Mammary epithelial cell (primary cell): ENCODE results near the gene PLA2G4E.

Experiments used
- CTCF ChIP-seq, 2 donors: IDR thresholded peaks in 1 of 2; conservative IDR thresholded peaks in 1 of 2; 2 replicates each; pipeline ENCODE4 v1.5.1; 2011 to 2012; ENCODE audit warnings: inconsistent platforms in 2 of 2, low read length in 2 of 2, mild to moderate bottlenecking in 2 of 2, control low read depth in 1 of 2, low read depth in 1 of 2; ENCODE audit not compliant: insufficient read depth in 1 of 2; ENCODE audit errors: extremely low read depth in 1 of 2
- EZH2 ChIP-seq: IDR thresholded peaks from 2 replicates; pipeline ENCODE4 v1.6.1; 2012; ENCODE audit warnings: low read length, inconsistent platforms, borderline replicate concordance

GRCh38 chr15:41949401-41950126, 71.3 kb downstream of the PLA2G4E start:
- TF ChIP-seq EZH2 (no peak), CTCF (conservative IDR thresholded peaks at IDR 0.05 in 1 of 2, IDR thresholded peaks at IDR 0.05 in 1 of 2; ENCODE audit: extremely low read depth in 1 of 2, insufficient read depth in 1 of 2, low read depth in 1 of 2, low read length in 2 of 2) (no peak)
